Measurements from ENCODE around the gene CCR8.
"Not testable (repeated sequence)": the region's sequence is repeated elsewhere in the genome, so short reads cannot be mapped to it uniquely, and the experiment has no call there.

CCR8 gene

DNA sequence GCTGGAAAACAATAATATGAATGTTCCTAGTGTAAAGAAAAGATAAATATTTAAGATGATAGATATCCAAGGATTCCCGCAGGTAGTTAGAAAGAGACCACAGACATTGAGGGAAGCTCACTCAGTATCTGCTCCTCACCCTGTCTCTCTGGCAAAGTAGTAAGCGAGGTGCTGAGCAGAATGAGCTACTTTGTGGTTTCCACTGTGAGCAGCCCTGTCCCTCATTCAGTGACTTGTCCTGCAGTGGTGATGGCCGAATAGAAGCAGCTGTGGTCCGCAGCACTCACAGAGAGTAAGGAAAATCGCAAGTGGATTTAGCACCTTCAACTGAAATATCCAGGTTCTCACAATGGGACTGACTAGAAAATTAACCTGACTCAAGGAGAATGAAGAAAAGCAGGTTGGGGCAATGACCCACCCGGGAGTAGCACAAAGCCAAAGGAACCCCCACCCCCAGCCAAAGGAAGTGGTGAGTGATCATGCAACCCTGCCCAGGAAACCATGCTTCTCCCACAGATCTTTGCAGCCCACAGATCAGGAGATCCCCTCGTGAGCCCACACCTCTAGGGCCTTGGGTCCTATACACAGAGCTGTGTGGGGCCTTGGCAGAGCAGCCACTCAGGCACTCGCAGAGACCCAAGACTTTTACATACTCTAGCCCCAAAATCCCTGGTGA lies 31.9 kb downstream of the CCR8 start:
- no peak overlapping the region for H3K9ac ChIP-seq (ENCODE audit: low read length)
- no peaks in the 10 kb centered on the region for H3K36me3 ChIP-seq (ENCODE audit: control insufficient read depth, insufficient read depth, low read length)
- no peaks in the 10 kb centered on the region for H3K4me1 ChIP-seq (ENCODE audit: control insufficient read depth, insufficient read depth, low read length)
- H3K27me3 ChIP-seq (ENCODE audit: control insufficient read depth, insufficient read depth, low read length): no peaks in the 10 kb centered on the region
- no peak overlapping the region for H3K4me3 ChIP-seq (ENCODE audit: low read length)
- no peaks in the 10 kb centered on the region for H3K9me3 ChIP-seq (ENCODE audit: control insufficient read depth, low read length)

DNA sequence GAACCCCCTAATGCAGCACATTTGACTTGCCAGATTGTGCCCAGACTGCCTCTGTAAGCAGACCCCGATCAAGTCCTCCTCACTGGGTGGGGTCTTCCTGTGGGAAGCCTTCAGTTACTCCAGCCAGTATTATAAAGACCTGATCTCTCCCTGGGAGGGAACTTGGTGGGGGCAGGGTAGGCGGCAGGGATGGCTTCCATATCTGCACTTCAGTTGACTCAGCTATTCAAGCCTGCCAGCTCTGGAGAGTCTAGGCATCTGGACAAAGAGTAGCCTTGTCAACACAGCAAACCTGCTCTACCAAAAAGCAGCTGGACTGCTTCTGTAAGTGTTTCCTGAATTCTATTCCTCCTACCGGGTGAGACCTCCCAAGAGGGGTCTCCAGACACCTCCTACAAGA lies 32.7 kb downstream of the CCR8 start:
- Histone ChIP-seq H3K9me3 (ENCODE audit: control insufficient read depth, low read length) (no peaks in the 10 kb centered on the region), H3K36me3 (ENCODE audit: control insufficient read depth, insufficient read depth, low read length) (no peaks in the 10 kb centered on the region), H3K4me3 (ENCODE audit: low read length) (no peak overlapping the region), H3K9ac (ENCODE audit: low read length) (no peak overlapping the region), H3K4me1 (ENCODE audit: control insufficient read depth, insufficient read depth, low read length) (no peaks in the 10 kb centered on the region), H3K27me3 (ENCODE audit: control insufficient read depth, insufficient read depth, low read length) (no peaks in the 10 kb centered on the region)

DNA sequence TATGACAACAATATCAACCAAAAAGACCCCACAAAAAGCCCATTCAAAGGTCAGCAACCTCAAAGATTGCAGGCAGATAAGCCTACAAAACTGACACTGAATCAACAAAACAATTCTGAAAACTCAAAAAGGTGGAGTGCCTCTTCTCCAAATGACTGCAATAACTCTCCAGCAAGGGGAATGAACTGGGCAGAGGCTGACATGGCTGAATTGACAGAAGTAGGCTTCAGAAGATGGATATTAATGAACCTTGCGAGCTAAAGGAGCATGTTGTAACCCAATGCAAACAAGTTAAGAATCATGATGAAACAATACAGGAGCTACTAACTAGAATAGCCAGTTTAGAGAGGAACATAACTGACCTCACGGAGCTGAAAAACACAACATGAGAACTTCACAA lies 33.3 kb downstream of the CCR8 start:
- Histone ChIP-seq H3K27me3 (ENCODE audit: control insufficient read depth, insufficient read depth, low read length) (no peaks in the 10 kb centered on the region), H3K9me3 (ENCODE audit: control insufficient read depth, low read length) (no peaks in the 10 kb centered on the region), H3K4me3 (ENCODE audit: low read length) (no peak overlapping the region), H3K4me1 (ENCODE audit: control insufficient read depth, insufficient read depth, low read length) (no peaks in the 10 kb centered on the region), H3K36me3 (ENCODE audit: control insufficient read depth, insufficient read depth, low read length) (no peaks in the 10 kb centered on the region), H3K9ac (ENCODE audit: low read length) (no peak overlapping the region)

DNA sequence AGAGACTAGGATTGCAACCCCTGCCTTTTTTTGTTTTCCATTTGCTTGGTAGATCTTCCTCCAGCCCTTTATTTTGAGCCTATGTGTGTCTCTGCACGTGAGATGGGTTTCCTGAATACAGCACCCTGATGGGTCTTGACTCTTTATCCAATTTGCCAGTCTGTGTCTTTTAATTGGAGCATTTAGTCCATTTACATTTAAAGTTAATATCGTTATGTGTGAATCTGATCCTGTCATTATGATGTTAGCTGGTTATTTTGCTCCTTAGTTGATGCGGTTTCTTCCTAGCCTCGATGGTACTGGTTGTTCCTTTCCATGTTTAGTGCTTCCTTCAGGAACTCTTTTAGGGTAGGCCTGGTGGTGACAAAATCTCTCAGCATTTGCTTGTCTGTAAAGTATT lies 40.9 kb downstream of the CCR8 start:
- not testable (repeated sequence) for H3K36me3 ChIP-seq (ENCODE audit: control insufficient read depth, insufficient read depth, low read length); H3K27me3 ChIP-seq (ENCODE audit: control insufficient read depth, insufficient read depth, low read length); H3K9me3 ChIP-seq (ENCODE audit: control insufficient read depth, low read length); H3K4me3 ChIP-seq (ENCODE audit: low read length); H3K4me1 ChIP-seq (ENCODE audit: control insufficient read depth, insufficient read depth, low read length); H3K9ac ChIP-seq (ENCODE audit: low read length)

DNA sequence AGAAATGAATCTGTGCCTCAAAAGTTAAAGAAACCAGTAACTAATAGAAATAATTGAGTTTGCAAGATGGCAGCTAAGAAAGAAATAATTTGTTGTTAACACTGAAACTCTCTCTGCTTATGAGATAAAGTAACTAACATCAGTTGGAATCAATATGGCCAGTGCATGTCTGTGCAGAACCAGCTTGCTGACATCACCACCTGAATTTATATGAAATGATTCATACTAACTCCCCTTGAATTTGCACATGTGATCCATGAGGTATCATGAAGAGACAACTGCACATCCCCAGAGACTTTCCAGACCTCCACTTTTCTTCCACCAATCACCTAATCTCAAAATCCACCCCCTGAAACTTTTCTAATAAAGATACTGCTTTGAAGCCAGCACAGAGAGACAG lies 43.3 kb downstream of the CCR8 start:
- H3K9me3 ChIP-seq (ENCODE audit: control insufficient read depth, low read length): no peaks in the 10 kb centered on the region
- no peak overlapping the region for H3K4me3 ChIP-seq (ENCODE audit: low read length)
- H3K36me3 ChIP-seq (ENCODE audit: control insufficient read depth, insufficient read depth, low read length): no peaks in the 10 kb centered on the region
- H3K9ac ChIP-seq (ENCODE audit: low read length): no peak overlapping the region
- H3K27me3 ChIP-seq (ENCODE audit: control insufficient read depth, insufficient read depth, low read length): no peaks in the 10 kb centered on the region
- no peaks in the 10 kb centered on the region for H3K4me1 ChIP-seq (ENCODE audit: control insufficient read depth, insufficient read depth, low read length)

DNA sequence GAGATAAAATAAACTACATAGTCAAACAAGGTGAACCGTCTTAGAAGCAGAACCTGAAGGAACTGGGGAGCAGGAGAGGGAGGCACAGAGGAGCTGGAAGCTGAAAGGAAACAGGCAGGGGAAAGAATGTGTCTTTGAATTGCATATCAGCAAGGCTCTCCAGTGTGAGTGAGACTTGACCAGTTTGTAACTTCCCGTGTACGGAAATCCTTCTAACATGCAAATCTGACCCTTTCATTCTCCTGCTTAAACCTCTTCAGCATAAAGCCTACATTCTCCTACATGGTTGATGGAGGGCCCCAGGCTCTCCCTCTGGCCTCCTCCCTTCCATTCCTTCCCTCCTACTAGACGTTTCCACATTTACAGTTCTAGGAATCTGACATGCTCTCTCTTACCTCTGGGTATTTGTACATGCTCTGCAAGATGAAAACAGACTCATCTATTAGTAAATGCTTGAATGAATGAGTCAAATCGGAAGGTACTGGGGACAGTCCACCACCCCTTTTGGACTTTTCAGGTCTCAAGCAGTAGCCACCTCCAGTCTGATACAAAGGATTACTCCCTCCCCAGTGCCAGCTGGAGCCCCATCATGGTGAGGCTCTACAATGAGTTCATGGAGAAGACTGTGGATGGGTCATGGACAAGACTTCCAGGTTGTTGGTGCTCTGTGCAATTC lies 47.6 kb downstream of the CCR8 start:
- H3K9ac ChIP-seq (ENCODE audit: low read length): no peak overlapping the region
- H3K36me3 ChIP-seq (ENCODE audit: control insufficient read depth, insufficient read depth, low read length): no peaks in the 10 kb centered on the region
- H3K27me3 ChIP-seq (ENCODE audit: control insufficient read depth, insufficient read depth, low read length): no peaks in the 10 kb centered on the region
- H3K4me1 ChIP-seq (ENCODE audit: control insufficient read depth, insufficient read depth, low read length): peaks cover 7% of the 10 kb centered on the region
- no peaks in the 10 kb centered on the region for H3K9me3 ChIP-seq (ENCODE audit: control insufficient read depth, low read length)
- no peak overlapping the region for H3K4me3 ChIP-seq (ENCODE audit: low read length)

DNA sequence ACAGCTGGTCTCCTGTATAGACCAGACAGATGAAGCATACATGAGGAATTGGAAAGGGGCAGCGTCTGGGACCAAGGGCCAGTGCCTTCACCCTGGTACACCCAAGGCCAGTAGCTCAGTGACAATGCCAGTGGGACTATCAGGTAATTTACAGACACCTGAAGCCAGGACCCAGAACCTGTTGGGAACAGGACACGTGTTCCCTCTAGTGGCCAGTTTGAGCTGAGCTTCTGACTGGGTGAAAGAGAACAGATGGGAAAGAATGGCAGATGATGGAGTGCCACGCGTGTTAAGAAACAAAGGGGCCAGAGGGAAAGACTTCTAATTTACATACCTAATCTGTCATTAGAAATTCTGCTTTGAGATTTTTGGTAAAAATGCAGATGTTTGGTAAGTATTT lies 48.6 kb downstream of the CCR8 start:
- Histone ChIP-seq H3K4me3 (ENCODE audit: low read length) (no peak overlapping the region), H3K9me3 (ENCODE audit: control insufficient read depth, low read length) (no peaks in the 10 kb centered on the region), H3K27me3 (ENCODE audit: control insufficient read depth, insufficient read depth, low read length) (no peaks in the 10 kb centered on the region), H3K4me1 (ENCODE audit: control insufficient read depth, insufficient read depth, low read length) (peaks cover 7% of the 10 kb centered on the region), H3K36me3 (ENCODE audit: control insufficient read depth, insufficient read depth, low read length) (no peaks in the 10 kb centered on the region), H3K9ac (ENCODE audit: low read length) (no peak overlapping the region)

DNA sequence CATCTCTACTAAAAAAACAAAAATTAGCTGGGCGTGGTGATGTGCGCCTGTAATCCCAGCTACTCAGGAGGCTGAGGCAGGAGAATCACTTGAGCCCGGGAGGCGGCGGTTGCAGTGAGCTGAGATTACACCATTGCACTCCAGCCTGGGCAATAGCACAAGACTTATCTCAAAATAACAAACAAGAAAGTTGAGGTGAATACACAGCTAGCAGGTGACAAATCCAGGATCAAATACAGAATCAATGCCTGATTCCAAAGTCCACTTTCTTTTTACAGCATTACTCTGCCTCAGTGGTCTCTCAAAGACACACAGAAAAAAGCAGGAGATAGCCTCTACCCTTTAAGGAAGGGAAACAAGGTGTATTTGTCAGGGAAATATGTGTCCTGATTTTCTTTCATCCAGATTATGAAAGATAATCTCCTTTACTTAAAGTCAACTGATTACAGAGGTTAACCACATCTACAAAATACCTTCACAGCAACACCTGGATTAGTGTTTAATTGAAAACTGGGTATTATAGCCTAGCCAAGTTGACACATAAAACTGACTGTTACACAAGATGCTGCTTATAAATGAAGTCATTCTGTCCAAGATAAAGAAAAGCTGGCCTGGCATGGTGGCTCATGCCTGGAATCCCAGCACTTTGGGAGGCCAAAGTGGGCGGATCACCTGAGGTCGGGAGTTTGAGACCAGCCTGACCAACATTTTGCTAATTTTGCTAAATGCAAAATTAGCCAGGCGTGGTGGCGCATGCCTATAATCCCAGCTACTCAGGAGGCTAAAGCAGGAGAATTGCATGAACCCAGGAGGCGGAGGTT lies 49.7 kb downstream of the CCR8 start:
- Histone ChIP-seq H3K4me1 (ENCODE audit: control insufficient read depth, insufficient read depth, low read length) (peaks cover 7% of the 10 kb centered on the region), H3K36me3 (ENCODE audit: control insufficient read depth, insufficient read depth, low read length) (no peaks in the 10 kb centered on the region)

DNA sequence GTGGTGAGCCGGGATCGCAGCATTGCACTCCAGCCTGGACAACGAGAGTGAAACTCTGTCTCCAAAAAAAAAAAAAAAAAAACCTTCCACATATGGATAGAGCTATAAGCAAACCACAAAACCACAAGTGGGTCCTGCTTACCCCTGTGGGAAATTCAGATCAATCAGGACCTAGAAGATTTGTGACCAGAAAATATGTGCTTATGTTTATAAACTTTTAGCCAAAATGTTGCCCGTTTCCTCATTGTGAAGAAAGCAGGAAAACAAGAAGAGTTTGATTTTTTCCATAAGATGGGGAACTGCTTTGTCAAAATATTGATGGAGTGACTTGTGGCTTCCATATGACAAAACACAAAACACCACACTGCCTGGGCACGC lies 50.3 kb downstream of the CCR8 start:
- Histone ChIP-seq H3K36me3 (ENCODE audit: control insufficient read depth, insufficient read depth, low read length) (no peaks in the 10 kb centered on the region), H3K4me3 (ENCODE audit: low read length) (no peak overlapping the region), H3K27me3 (ENCODE audit: control insufficient read depth, insufficient read depth, low read length) (no peaks in the 10 kb centered on the region), H3K4me1 (ENCODE audit: control insufficient read depth, insufficient read depth, low read length) (peaks cover 7% of the 10 kb centered on the region), H3K9ac (ENCODE audit: low read length) (no peak overlapping the region), H3K9me3 (ENCODE audit: control insufficient read depth, low read length) (no peaks in the 10 kb centered on the region)

More for the DNA sequence above, 49.7 kb downstream of the CCR8 start:
- Histone ChIP-seq H3K4me3 (ENCODE audit: low read length) (no peak overlapping the region), H3K9me3 (ENCODE audit: control insufficient read depth, low read length) (no peaks in the 10 kb centered on the region), H3K27me3 (ENCODE audit: control insufficient read depth, insufficient read depth, low read length) (no peaks in the 10 kb centered on the region), H3K9ac (ENCODE audit: low read length) (no peak overlapping the region)

DNA sequence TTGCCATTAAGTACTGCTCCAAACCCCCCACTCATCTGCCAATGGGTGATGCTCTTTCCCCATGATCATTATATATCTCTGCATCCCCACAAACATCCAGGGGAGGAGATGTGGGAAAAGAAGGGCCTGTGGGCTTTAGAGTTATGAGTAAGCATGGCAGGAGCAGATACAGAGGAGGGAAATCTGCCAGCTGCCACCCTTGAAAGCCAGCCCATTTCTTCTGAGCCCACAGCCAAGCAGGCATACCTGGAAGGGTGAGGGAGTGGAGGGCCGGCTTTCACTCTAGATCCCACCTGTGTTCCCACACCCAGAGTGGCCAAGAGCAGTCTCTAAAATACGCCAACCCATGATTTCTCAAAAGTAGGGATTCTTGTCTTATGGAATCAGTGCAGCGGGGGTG lies 51.9 kb downstream of the CCR8 start:
- Histone ChIP-seq H3K4me3 (ENCODE audit: low read length) (no peak overlapping the region), H3K36me3 (ENCODE audit: control insufficient read depth, insufficient read depth, low read length) (no peaks in the 10 kb centered on the region), H3K27me3 (ENCODE audit: control insufficient read depth, insufficient read depth, low read length) (no peaks in the 10 kb centered on the region), H3K4me1 (ENCODE audit: control insufficient read depth, insufficient read depth, low read length) (peaks cover 24% of the 10 kb centered on the region), H3K9ac (ENCODE audit: low read length) (no peak overlapping the region), H3K9me3 (ENCODE audit: control insufficient read depth, low read length) (no peaks in the 10 kb centered on the region)
